GM18868 (cell line): ENCODE data around the gene CPLX3.

Experiments used
- ATAC-seq: cut with Tn5 transposase; IDR thresholded peaks from one replicate; pipeline ENCODE4 v1.9.1; 2021; ENCODE audit warnings: mild to moderate bottlenecking, moderate library complexity; ENCODE audit not compliant: unreplicated experiment

CPLX3 gene

GRCh38 chr15:74802290-74802689 is 24.1 kb upstream of the CPLX3 start:
- ATAC-seq, result no peak

- ATAC-seq, result no peak
Observed at GRCh38 chr15:74802862-74803447, 23.5 kb upstream of the CPLX3 start.

- ATAC-seq, result no peak
Observed at GRCh38 chr15:74804935-74805334, 21.5 kb upstream of the CPLX3 start.

DNA sequence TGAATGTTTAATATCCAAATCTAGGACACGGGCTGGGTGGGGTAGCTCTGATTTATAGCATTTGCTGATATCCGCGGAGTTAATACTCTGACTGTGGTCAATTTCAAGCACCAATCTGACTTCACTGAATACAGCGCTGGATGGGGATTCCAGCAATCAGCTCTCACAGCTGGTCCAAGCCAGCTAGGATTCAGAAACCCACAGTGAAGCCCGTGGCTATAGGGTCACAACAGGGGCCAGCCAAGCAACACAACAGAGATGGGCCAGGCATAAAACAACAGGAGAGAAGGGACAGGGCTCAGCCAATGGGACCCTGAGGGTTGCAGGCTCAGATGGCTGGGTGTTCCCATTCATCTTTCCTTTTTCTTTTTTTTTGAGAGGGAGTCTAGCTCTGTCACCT is 19.1 kb upstream of the CPLX3 start:
- ATAC-seq, result no peak

GRCh38 chr15:74808078-74808839 is 18.2 kb upstream of the CPLX3 start:
- no peak for ATAC-seq

GRCh38 chr15:74808840-74809229 is 17.6 kb upstream of the CPLX3 start:
- no peak for ATAC-seq

DNA sequence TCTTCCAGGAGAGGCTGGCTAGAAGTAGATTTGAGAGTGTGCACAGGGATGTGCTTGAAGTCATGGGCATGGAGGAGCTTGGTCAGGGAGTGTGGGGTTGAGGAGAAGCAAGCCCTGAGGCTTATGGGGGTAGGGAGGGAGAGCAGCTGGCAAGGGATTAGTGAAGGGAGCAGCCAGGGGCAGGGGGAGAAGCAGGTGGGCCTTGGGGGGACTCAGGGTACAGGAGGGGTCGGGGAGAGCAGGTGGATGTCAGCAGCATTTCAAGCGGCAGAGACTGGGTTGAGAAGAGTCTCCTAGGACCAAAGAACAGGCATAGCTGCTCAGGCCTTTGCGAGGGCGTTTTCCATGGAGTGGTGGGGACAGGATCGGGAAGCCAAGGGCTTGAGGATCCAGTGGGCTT is 17.2 kb upstream of the CPLX3 start:
- ATAC-seq, result no peak

GRCh38 chr15:74809956-74810355 is 16.5 kb upstream of the CPLX3 start:
- ATAC-seq, result no peak

- ATAC-seq, result no peak
Observed at GRCh38 chr15:74812533-74812932, 13.9 kb upstream of the CPLX3 start, which contains the start of gene LMAN1L. Gene LMAN1L, plus strand, starts transcription at chr15:74812835. Its CDS starts 20 bp downstream, at chr15:74812855.

DNA sequence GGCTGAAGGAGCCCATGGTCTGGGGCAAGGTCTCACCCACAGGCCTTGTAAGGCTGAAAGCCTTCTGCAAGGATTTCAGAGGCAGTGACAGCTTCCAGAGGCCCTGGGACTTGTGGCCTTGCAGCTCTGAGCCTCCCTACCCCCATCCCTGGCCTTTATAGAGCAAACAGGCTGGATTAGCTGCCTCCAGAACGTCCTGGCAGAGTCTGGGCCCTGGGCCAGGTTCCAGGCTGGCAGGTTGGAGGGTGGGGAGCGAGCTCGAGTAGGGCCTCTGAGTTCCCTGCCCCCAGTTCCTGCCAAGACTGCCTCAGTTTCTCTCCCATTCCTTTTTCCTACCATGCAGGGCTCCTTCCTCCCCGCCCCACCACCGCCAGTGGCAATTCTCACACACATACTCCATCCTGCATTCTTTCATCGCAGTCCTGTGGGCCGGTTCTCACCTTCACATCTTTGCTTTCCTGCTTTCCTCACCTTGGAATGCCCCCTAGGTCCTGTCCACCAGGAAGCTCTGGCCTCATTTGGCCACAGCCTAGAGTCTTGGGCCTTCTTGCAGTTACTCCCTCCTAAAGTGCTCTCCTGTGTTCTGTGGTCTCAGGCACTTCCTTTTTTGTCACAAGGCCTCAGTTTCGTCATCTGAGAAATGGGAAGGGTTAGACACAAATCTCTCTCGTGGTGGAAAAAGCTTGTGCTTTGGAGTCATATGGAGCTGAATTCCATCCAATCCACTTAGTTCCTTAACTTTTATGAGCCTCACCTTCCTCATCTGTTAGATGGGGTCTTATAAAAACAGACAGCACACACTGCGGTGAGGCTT is 11.1 kb upstream of the CPLX3 start:
- ATAC-seq, result no peak

DNA sequence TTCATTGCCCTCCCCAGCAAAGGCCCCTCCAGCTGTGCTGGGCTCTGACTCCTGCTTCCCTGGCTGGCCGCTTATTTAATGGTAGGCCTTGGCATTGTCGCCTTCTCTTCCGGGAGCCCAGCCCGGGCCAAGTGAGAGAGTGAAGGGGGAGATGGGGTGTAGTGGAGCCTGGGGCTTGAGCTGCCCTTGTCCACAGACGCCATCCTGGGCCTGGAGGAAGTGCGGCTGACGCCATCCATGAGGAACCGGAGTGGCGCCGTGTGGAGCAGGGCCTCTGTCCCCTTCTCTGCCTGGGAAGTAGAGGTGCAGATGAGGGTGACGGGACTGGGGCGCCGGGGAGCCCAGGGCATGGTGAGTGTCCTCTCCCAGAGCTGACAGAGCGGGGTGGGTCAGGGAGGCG is 10.5 kb upstream of the CPLX3 start:
- no peak for ATAC-seq

- no peak for ATAC-seq
Observed at GRCh38 chr15:74816624-74817369, 9.6 kb upstream of the CPLX3 start.

GRCh38 chr15:74817370-74817737 is 9.1 kb upstream of the CPLX3 start:
- ATAC-seq, result no peak

DNA sequence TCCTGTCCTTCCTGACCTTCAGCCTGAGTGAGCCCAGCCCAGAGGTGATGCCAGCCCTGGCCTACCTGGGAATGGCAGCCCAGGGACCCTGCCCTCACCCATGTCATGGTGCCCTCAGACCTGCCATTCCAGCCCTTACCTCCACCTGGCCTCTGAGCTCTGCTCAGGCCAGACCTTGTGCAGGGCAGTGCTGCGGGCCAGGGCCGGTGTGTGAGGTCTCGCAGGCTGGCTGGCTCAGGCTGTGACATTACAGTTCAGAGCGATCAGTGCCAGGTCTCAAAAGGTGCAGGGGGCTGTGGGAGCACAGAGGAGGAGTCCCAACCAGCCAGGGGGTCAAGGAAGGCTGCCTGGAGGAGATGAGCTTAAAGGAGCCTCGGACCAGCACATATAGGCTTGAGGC is 6.4 kb upstream of the CPLX3 start:
- ATAC-seq, result no peak

DNA sequence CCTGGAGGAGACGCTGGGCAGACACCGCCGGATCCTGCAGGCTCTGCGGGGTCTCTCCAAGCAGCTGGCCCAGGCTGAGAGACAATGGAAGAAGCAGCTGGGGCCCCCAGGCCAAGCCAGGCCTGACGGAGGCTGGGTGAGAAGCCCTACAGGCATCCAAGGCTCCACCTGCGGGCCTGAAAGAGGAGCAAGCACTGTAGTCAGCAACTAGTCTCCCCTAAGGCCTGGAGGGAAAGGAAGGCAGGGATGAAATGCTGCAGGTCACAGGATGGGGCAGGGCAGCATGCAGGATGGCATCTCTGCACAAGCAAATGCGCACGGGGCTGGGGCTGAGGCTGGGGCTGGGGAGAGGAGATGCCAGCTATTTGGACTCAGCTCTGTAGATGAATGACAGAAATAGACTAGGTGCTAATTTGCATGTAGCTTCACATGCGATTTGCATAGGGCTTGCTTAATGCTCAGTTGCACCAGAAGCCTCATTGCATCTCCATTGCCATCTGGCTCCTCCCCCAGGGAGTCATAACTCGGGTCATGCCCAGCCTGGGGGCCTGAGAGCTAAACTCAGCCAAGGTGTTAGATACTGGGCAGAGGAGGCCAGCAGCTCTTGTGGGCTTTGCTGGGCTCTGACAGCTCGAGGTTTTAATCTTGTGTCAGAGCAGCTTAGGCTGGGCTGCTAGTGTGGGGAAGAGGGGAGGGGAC is 5.2 kb upstream of the CPLX3 start:
- ATAC-seq, result peak; percentile 53

DNA sequence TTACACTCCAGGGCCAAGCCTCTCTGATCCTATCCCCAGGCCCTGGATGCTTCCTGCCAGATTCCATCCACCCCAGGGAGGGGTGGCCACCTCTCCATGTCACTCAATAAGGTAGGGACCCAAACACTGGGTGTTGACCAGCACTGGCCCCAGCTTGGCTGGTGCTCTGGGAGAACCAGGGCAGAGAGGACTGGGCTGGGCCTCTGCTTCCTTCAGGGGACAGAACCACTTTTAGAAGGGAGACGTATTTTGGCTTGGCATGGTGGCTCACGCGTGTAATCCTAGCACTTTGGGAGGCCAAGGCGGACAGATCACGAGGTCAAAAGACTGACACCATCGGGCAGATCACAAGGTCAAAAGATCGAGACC is 4.7 kb upstream of the CPLX3 start:
- no peak for ATAC-seq

- ATAC-seq, result no peak
Observed at GRCh38 chr15:74822233-74822632, 4.2 kb upstream of the CPLX3 start.

GRCh38 chr15:74823324-74823723 is 3.1 kb upstream of the CPLX3 start:
- ATAC-seq, result no peak

DNA sequence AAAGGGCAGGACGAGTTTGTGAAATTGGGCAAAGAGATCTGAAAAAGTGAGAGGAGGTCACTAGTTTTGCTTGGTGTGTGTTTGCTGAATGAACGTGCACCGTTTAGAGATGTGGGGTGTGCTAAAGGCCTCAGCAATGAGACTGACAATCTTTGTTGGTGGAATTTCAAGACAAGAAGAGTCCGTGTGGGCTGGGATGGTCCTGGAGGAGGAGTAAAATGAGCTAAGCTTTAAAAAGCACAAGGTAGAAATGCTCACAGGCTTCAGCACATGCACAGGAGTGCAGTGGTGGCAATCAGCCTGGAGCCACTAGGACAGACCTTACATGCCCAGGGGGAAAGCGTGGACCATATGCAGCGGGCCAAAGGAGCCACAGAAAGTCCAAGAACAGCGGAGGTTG is 1.5 kb upstream of the CPLX3 start:
- no peak for ATAC-seq

- no peak for ATAC-seq
Observed at GRCh38 chr15:74825866-74826265, 561 bp upstream of the CPLX3 start.

GRCh38 chr15:74826921-74827320 is 494 bp downstream of the CPLX3 start:
- ATAC-seq, result no peak
